ENCODE measurements around the gene TLCD5.

DNA sequence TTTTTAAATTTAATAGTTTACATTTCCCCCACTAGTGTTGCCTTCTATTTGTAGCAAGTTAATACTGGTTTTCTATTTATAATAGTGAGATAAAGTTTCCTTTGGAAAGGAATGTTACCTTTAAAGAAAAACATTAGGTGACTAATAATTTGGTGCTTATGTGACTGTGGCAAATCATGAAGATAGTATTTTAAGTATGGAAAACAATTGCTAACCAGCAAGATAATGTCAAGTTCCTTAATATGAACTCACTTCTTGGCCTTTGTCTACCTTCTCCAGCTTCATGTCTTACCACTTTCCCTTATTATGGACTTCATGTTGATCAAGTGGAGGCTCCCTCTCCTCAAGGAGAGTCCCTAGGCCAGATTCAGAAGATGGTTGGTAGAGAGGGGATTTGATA, 38.3 kb downstream of the TLCD5 start:
- TF ChIP-seq, protein P1, sequence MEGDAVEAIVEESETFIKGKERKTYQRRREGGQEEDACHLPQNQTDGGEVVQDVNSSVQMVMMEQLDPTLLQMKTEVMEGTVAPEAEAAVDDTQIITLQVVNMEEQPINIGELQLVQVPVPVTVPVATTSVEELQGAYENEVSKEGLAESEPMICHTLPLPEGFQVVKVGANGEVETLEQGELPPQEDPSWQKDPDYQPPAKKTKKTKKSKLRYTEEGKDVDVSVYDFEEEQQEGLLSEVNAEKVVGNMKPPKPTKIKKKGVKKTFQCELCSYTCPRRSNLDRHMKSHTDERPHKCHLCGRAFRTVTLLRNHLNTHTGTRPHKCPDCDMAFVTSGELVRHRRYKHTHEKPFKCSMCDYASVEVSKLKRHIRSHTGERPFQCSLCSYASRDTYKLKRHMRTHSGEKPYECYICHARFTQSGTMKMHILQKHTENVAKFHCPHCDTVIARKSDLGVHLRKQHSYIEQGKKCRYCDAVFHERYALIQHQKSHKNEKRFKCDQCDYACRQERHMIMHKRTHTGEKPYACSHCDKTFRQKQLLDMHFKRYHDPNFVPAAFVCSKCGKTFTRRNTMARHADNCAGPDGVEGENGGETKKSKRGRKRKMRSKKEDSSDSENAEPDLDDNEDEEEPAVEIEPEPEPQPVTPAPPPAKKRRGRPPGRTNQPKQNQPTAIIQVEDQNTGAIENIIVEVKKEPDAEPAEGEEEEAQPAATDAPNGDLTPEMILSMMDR (conservative IDR thresholded peaks at IDR 0.05), result no peak
- TF ChIP-seq ZFX (IDR thresholded peaks at IDR 0.05), result no peak

Data from C4-2B (cell line).